ENCODE results near the gene ATM.
"Not testable (repeated sequence)": the region's sequence is repeated elsewhere in the genome, so short reads cannot be mapped to it uniquely, and the experiment has no call there.

Gene ATM

GRCh38 chr11:108278546-108278945 lies 55.7 kb downstream of the ATM start:
- no peak for DNase-seq (ENCODE audit: low read depth, low spot score)

GRCh38 chr11:108278954-108279353 lies 56.1 kb downstream of the ATM start:
- no peak for DNase-seq (ENCODE audit: low read depth, low spot score)

GRCh38 chr11:108286370-108286769 lies 63.5 kb downstream of the ATM start:
- no peak for DNase-seq (ENCODE audit: low read depth, low spot score)

GRCh38 chr11:108286956-108287355 lies 64.1 kb downstream of the ATM start:
- DNase-seq (ENCODE audit: low read depth, low spot score): no peak

- DNase-seq (ENCODE audit: low read depth, low spot score): not testable (repeated sequence)
These were observed 66.2 kb downstream of the ATM start for GRCh38 chr11:108289066-108289465.

GRCh38 chr11:108289699-108290098 lies 66.8 kb downstream of the ATM start:
- DNase-seq (ENCODE audit: low read depth, low spot score): no peak

GRCh38 chr11:108293229-108293628 lies 70.4 kb downstream of the ATM start:
- DNase-seq (ENCODE audit: low read depth, low spot score): no peak

GRCh38 chr11:108302121-108302785 lies 79.4 kb downstream of the ATM start:
- DNase-seq (ENCODE audit: low read depth, low spot score): no peak

GRCh38 chr11:108307751-108308150 lies 84.9 kb downstream of the ATM start:
- no peak for DNase-seq (ENCODE audit: low read depth, low spot score)

GRCh38 chr11:108313444-108313843 lies 90.6 kb downstream of the ATM start:
- DNase-seq (ENCODE audit: low read depth, low spot score): no peak

- DNase-seq (ENCODE audit: low read depth, low spot score): no peak
These were observed 93.2 kb downstream of the ATM start for GRCh38 chr11:108316061-108316460.

GRCh38 chr11:108319541-108320145 lies 96.8 kb downstream of the ATM start:
- DNase-seq (ENCODE audit: low read depth, low spot score): no peak

- DNase-seq (ENCODE audit: low read depth, low spot score): no peak
These were observed 99.8 kb downstream of the ATM start for GRCh38 chr11:108322666-108323065.

GRCh38 chr11:108324587-108324986 lies 101.7 kb downstream of the ATM start:
- DNase-seq (ENCODE audit: low read depth, low spot score): no peak

- DNase-seq (ENCODE audit: low read depth, low spot score): no peak
These were observed 110.6 kb downstream of the ATM start for GRCh38 chr11:108333403-108333899.

- no peak for DNase-seq (ENCODE audit: low read depth, low spot score)
These were observed 115.9 kb downstream of the ATM start for GRCh38 chr11:108338750-108339149.

- DNase-seq (ENCODE audit: low read depth, low spot score): no peak
These were observed 118.1 kb downstream of the ATM start for GRCh38 chr11:108340973-108341372.

- DNase-seq (ENCODE audit: low read depth, low spot score): no peak
These were observed 118.8 kb downstream of the ATM start for GRCh38 chr11:108341654-108342053.

GRCh38 chr11:108343714-108344113 lies 120.8 kb downstream of the ATM start:
- DNase-seq (ENCODE audit: low read depth, low spot score): no peak

- no peak for DNase-seq (ENCODE audit: low read depth, low spot score)
These were observed 122.9 kb downstream of the ATM start for GRCh38 chr11:108345767-108346166.

- no peak for DNase-seq (ENCODE audit: low read depth, low spot score)
These were observed 123.6 kb downstream of the ATM start for GRCh38 chr11:108346451-108346850.

GRCh38 chr11:108351468-108351867 lies 128.6 kb downstream of the ATM start:
- no peak for DNase-seq (ENCODE audit: low read depth, low spot score)

- DNase-seq (ENCODE audit: low read depth, low spot score): no peak
These were observed 141.3 kb downstream of the ATM start for GRCh38 chr11:108364159-108364558.
